ENCODE data around the gene FAM167B. TPM values are rescaled to one million over a fixed set of nuclear protein-coding genes. Genes with fewer than 3 reads are reported as not detected.
A peak's percentile ranks its signal among the peaks of the same experiment; 100 is the strongest.

Gene FAM167B
- 0.53 TPM in 1 of 2 replicates, not detected in the other for total RNA-seq
- polyA plus RNA-seq (2012), result 0.35 TPM

GRCh38 chr1:32246888-32247273, at the start of gene FAM167B:
TSS of gene FAM167B (plus strand) at chr1:32247222. CDS start at chr1:32247422, 200 bp downstream.
- no peak for DNase-seq (ENCODE audit: low read depth)

GRCh38 chr1:32197837-32198236, 49.2 kb upstream of the FAM167B start:
- DNase-seq (ENCODE audit: low read depth), result peak; percentile 86

GRCh38 chr1:32198237-32199042, 48.6 kb upstream of the FAM167B start:
- DNase-seq (ENCODE audit: low read depth), result no peak

- peak; percentile 62 for DNase-seq (ENCODE audit: low read depth)
Observed at GRCh38 chr1:32199043-32199716, 47.8 kb upstream of the FAM167B start.

- peak; percentile 80 for DNase-seq (ENCODE audit: low read depth)
Observed at GRCh38 chr1:32199717-32200072, 47.3 kb upstream of the FAM167B start.

GRCh38 chr1:32200226-32201010, 46.6 kb upstream of the FAM167B start, which contains the start of gene CCDC28B:
TSS of gene CCDC28B (plus strand) at chr1:32200595. CDS start at chr1:32201936, 1,341 bp downstream.
- peak; percentile 73 for DNase-seq (ENCODE audit: low read depth)

- DNase-seq (ENCODE audit: low read depth), result peak; percentile 67
Observed at GRCh38 chr1:32201011-32201855, 45.8 kb upstream of the FAM167B start.

GRCh38 chr1:32204943-32205361, 42.1 kb upstream of the FAM167B start:
- no peak for DNase-seq (ENCODE audit: low read depth)

GRCh38 chr1:32205401-32206370, 41.3 kb upstream of the FAM167B start, which contains the start of gene IQCC:
TSS of gene IQCC (plus strand) at chr1:32205671. CDS start at chr1:32205682, 11 bp downstream.
- peak; percentile 80 for DNase-seq (ENCODE audit: low read depth)

GRCh38 chr1:32208469-32208868, 38.6 kb upstream of the FAM167B start:
- no peak for DNase-seq (ENCODE audit: low read depth)

- peak; percentile 98 for DNase-seq (ENCODE audit: low read depth)
Observed at GRCh38 chr1:32208891-32209328, 38.1 kb upstream of the FAM167B start, which contains the start of gene DCDC2B. TSS of gene DCDC2B (plus strand) at chr1:32209089. CDS start at chr1:32209094, 5 bp downstream.

- peak; percentile 78 for DNase-seq (ENCODE audit: low read depth)
Observed at GRCh38 chr1:32215629-32216480, 31.2 kb upstream of the FAM167B start.

- DNase-seq (ENCODE audit: low read depth), result no peak
Observed at GRCh38 chr1:32216566-32216965, 30.5 kb upstream of the FAM167B start.

GRCh38 chr1:32219022-32219421, 28.0 kb upstream of the FAM167B start:
- DNase-seq (ENCODE audit: low read depth), result no peak

- DNase-seq (ENCODE audit: low read depth), result no peak
Observed at GRCh38 chr1:32220746-32221580, 26.1 kb upstream of the FAM167B start.

- DNase-seq (ENCODE audit: low read depth), result no peak
Observed at GRCh38 chr1:32221581-32221979, 25.4 kb upstream of the FAM167B start.
